T-helper 2 cell treated with Interferon-gamma antibody and Interleukin-4, amounts not matched to agents 5 μg/mL and 100 μg/mL, for 36 hours (primary cell): Measurements from ENCODE around the gene ABHD5.

Experiments
- DNase-seq: peaks from one replicate; pipeline ENCODE4 v3.0.0; 2021; ENCODE audit warnings: low spot score
- H3K27ac Mint-ChIP-seq: one replicate; pipeline ENCODE4 v1.8.0; 2021; ENCODE audit warnings: mild to moderate bottlenecking, mixed read lengths
- H3K27me3 Mint-ChIP-seq: one replicate; pipeline ENCODE4 v1.8.0; 2021; ENCODE audit warnings: low read depth, mixed read lengths
- H3K36me3 Mint-ChIP-seq: one replicate; pipeline ENCODE4 v1.8.0; 2021; ENCODE audit warnings: low read depth, mixed read lengths
- H3K4me1 Mint-ChIP-seq: one replicate; pipeline ENCODE4 v1.8.0; 2021; ENCODE audit warnings: low read depth, mixed read lengths
- H3K4me3 Mint-ChIP-seq: one replicate; pipeline ENCODE4 v1.8.0; 2022; ENCODE audit warnings: mild to moderate bottlenecking, moderate library complexity, mixed read lengths
- H3K9me3 Mint-ChIP-seq: one replicate; pipeline ENCODE4 v1.8.0; 2021; ENCODE audit warnings: mixed read lengths

Gene ABHD5

GRCh38 chr3:43738305-43738704 lies 47.6 kb downstream of the ABHD5 start:
- H3K27me3 Mint-ChIP-seq: peaks cover 5% of the 10 kb centered on the region
- no peaks in the 10 kb centered on the region for H3K4me1 Mint-ChIP-seq
- DNase-seq: no peak
- H3K9me3 Mint-ChIP-seq: no peaks in the 10 kb centered on the region
- H3K36me3 Mint-ChIP-seq: no peaks in the 10 kb centered on the region
- H3K27ac Mint-ChIP-seq: no peak overlapping the region
- no peak overlapping the region for H3K4me3 Mint-ChIP-seq

GRCh38 chr3:43742920-43743319 lies 52.2 kb downstream of the ABHD5 start:
- no peaks in the 10 kb centered on the region for H3K36me3 Mint-ChIP-seq
- no peak overlapping the region for H3K27ac Mint-ChIP-seq
- no peaks in the 10 kb centered on the region for H3K9me3 Mint-ChIP-seq
- H3K4me1 Mint-ChIP-seq: no peaks in the 10 kb centered on the region
- H3K27me3 Mint-ChIP-seq: peaks cover 5% of the 10 kb centered on the region
- no peak for DNase-seq
- H3K4me3 Mint-ChIP-seq: no peak overlapping the region

GRCh38 chr3:43747641-43748040 lies 56.9 kb downstream of the ABHD5 start:
- no peaks in the 10 kb centered on the region for H3K4me1 Mint-ChIP-seq
- H3K4me3 Mint-ChIP-seq: no peak overlapping the region
- H3K27ac Mint-ChIP-seq: no peak overlapping the region
- no peaks in the 10 kb centered on the region for H3K36me3 Mint-ChIP-seq
- H3K27me3 Mint-ChIP-seq: peaks cover 2% of the 10 kb centered on the region
- no peak for DNase-seq
- H3K9me3 Mint-ChIP-seq: no peaks in the 10 kb centered on the region

- Mint-ChIP-seq H3K36me3 (no peaks in the 10 kb centered on the region), H3K4me3 (no peak overlapping the region), H3K27me3 (no peaks in the 10 kb centered on the region), H3K9me3 (no peaks in the 10 kb centered on the region), H3K4me1 (no peaks in the 10 kb centered on the region), H3K27ac (no peak overlapping the region)
- no peak for DNase-seq
These were observed 57.4 kb downstream of the ABHD5 start for GRCh38 chr3:43748179-43748578.

GRCh38 chr3:43748645-43749044 lies 57.9 kb downstream of the ABHD5 start:
- no peaks in the 10 kb centered on the region for H3K9me3 Mint-ChIP-seq
- no peaks in the 10 kb centered on the region for H3K4me1 Mint-ChIP-seq
- H3K27ac Mint-ChIP-seq: no peak overlapping the region

GRCh38 chr3:43752905-43753304 lies 62.2 kb downstream of the ABHD5 start:
- H3K27ac Mint-ChIP-seq: no peak overlapping the region
- peaks cover 5% of the 10 kb centered on the region for H3K27me3 Mint-ChIP-seq
- no peaks in the 10 kb centered on the region for H3K36me3 Mint-ChIP-seq
- no peaks in the 10 kb centered on the region for H3K9me3 Mint-ChIP-seq
- H3K4me1 Mint-ChIP-seq: peaks cover 4% of the 10 kb centered on the region
- no peak overlapping the region for H3K4me3 Mint-ChIP-seq
- DNase-seq: no peak

More at GRCh38 chr3:43748645-43749044, 57.9 kb downstream of the ABHD5 start:
- Mint-ChIP-seq H3K4me3 (no peak overlapping the region), H3K36me3 (no peaks in the 10 kb centered on the region), H3K27me3 (no peaks in the 10 kb centered on the region)
- no peak for DNase-seq

- H3K9me3 Mint-ChIP-seq: no peaks in the 10 kb centered on the region
- no peak overlapping the region for H3K27ac Mint-ChIP-seq
- peaks cover 5% of the 10 kb centered on the region for H3K27me3 Mint-ChIP-seq
- peaks cover 4% of the 10 kb centered on the region for H3K4me1 Mint-ChIP-seq
- H3K4me3 Mint-ChIP-seq: no peak overlapping the region
- no peaks in the 10 kb centered on the region for H3K36me3 Mint-ChIP-seq
- no peak for DNase-seq
These were observed 63.3 kb downstream of the ABHD5 start for GRCh38 chr3:43753741-43754715.

DNA sequence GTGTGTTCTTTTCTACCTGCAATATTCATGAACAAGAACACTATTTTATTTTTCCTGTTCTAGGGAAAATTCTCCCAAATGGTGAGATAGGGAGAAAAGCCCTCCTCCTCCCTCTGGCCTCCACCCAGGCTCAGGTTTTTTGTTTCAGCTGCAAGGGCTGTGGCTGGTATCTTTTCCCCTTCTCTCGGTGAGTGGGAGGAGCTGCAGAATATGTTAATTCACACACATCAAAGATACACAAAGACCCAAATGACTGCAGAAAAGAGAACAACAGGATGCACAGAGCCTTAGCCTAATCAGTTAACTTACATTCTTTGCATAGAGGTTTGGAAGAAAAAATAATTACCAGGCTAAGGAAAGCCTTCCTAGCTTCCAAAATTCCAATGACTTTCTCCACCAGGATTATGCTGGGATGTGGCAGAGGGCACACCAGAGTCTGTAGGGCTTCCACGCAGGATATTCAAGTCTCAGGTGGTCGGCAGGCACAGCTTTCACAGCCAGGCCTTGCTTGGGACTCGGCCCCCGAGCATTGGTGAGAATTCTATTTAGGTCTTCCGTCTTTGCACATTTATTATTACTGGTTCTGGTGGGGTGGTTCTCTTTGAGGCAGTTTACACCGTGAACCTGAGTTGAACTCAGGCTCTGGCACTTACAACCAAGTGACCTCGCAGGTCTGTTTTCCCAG lies 64.9 kb downstream of the ABHD5 start:
- no peak for DNase-seq
- H3K9me3 Mint-ChIP-seq: no peaks in the 10 kb centered on the region
- H3K27ac Mint-ChIP-seq: peak overlapping the region; percentile 7
- peaks cover 5% of the 10 kb centered on the region for H3K27me3 Mint-ChIP-seq
- H3K4me3 Mint-ChIP-seq: no peak overlapping the region
- no peaks in the 10 kb centered on the region for H3K36me3 Mint-ChIP-seq
- peaks cover 4% of the 10 kb centered on the region for H3K4me1 Mint-ChIP-seq

DNA sequence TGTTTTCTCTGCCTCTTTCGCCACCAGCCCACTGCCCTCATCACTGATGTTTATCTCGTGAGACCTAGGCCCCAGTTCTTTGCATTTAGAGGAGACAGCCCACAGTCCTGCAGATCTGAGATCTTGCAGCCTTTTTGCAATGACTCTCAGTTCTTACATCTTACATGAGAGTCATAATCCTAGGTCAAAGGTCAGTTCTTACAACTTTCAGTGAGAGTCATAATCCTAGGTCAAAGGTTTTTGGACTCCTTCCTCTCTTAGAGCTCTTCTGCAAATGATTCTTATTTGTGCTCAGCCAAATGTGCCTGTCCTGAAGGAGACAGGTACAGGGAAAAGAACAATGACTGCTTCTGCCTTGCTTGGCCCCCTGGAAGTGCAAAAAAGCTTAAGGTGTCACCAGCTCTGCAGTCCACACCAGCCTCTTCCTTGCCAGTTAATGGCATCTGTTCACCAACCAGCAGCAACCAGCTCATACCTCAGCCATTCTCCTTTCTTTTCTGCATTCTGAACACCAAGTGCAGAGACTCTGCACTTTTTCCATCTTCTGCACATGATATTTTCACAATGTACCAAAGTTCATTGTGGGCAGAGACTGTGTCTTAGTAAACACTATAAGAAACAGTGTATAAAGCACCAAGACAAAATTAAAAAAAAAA lies 67.1 kb downstream of the ABHD5 start:
- H3K27ac Mint-ChIP-seq: no peak overlapping the region
- no peaks in the 10 kb centered on the region for H3K9me3 Mint-ChIP-seq
- peaks cover 5% of the 10 kb centered on the region for H3K27me3 Mint-ChIP-seq
- DNase-seq: no peak
- no peaks in the 10 kb centered on the region for H3K36me3 Mint-ChIP-seq
- H3K4me1 Mint-ChIP-seq: peaks cover 4% of the 10 kb centered on the region
- no peak overlapping the region for H3K4me3 Mint-ChIP-seq

GRCh38 chr3:43758592-43759225 lies 68.0 kb downstream of the ABHD5 start:
- no peak for DNase-seq
- Mint-ChIP-seq H3K27ac (no peak overlapping the region), H3K27me3 (peaks cover 5% of the 10 kb centered on the region), H3K4me1 (peaks cover 4% of the 10 kb centered on the region), H3K9me3 (no peaks in the 10 kb centered on the region), H3K36me3 (no peaks in the 10 kb centered on the region), H3K4me3 (no peak overlapping the region)

- no peak overlapping the region for H3K4me3 Mint-ChIP-seq
- no peak for DNase-seq
- H3K27me3 Mint-ChIP-seq: peaks cover 5% of the 10 kb centered on the region
- H3K9me3 Mint-ChIP-seq: no peaks in the 10 kb centered on the region
- no peaks in the 10 kb centered on the region for H3K36me3 Mint-ChIP-seq
- no peak overlapping the region for H3K27ac Mint-ChIP-seq
- peaks cover 4% of the 10 kb centered on the region for H3K4me1 Mint-ChIP-seq
These were observed 68.6 kb downstream of the ABHD5 start for GRCh38 chr3:43759297-43759782.

GRCh38 chr3:43759938-43760337 lies 69.2 kb downstream of the ABHD5 start:
- no peak for DNase-seq
- H3K4me3 Mint-ChIP-seq: no peak overlapping the region
- peaks cover 4% of the 10 kb centered on the region for H3K4me1 Mint-ChIP-seq
- no peaks in the 10 kb centered on the region for H3K36me3 Mint-ChIP-seq
- peaks cover 5% of the 10 kb centered on the region for H3K27me3 Mint-ChIP-seq
- no peaks in the 10 kb centered on the region for H3K9me3 Mint-ChIP-seq
- no peak overlapping the region for H3K27ac Mint-ChIP-seq

GRCh38 chr3:43760938-43761337 lies 70.2 kb downstream of the ABHD5 start:
- Mint-ChIP-seq H3K4me1 (peaks cover 3% of the 10 kb centered on the region), H3K4me3 (no peak overlapping the region), H3K27me3 (peaks cover 4% of the 10 kb centered on the region), H3K27ac (no peak overlapping the region), H3K36me3 (no peaks in the 10 kb centered on the region), H3K9me3 (no peaks in the 10 kb centered on the region)
- DNase-seq: no peak
